Activated naive CD4-positive, alpha-beta T cell treated with anti-CD3 and anti-CD28 coated beads, Interleukin-2, amount 50 U/mL, for 72 hours (primary cell): ENCODE measurements around the gene GTF2IRD1. TPM values are rescaled to one million over a fixed set of nuclear protein-coding genes. Genes with fewer than 3 reads are reported as not detected.
"Not testable (repeated sequence)": the region's sequence is repeated elsewhere in the genome, so short reads cannot be mapped to it uniquely, and the experiment has no call there.

Experiments
- ATAC-seq, 2 donors: fragments of 150-1000 bp; cut with Tn5 transposase; 2 replicates each; pipeline ENCODE4 v1.10.0; 2021; ENCODE audit warnings: mild to moderate bottlenecking in 2 of 2, moderate library complexity in 2 of 2
- DNase-seq, 2 donors: peaks; one replicate each; pipeline ENCODE4 v3.0.0; 2021 to 2022; ENCODE audit warnings: low spot score in 2 of 2
- H3K27ac Mint-ChIP-seq, 2 donors: one replicate each; pipeline ENCODE4 v1.8.0; 2022; ENCODE audit warnings: mild to moderate bottlenecking in 2 of 2, mixed read lengths in 2 of 2
- H3K36me3 Mint-ChIP-seq, 2 donors: one replicate each; pipeline ENCODE4 v1.8.0; 2022; ENCODE audit warnings: mixed read lengths in 2 of 2
- H3K9me3 Mint-ChIP-seq, 2 donors: one replicate each; pipeline ENCODE4 v1.8.0; 2022; ENCODE audit warnings: mixed read lengths in 2 of 2
- total RNA-seq, 2 donors: library from RNA; stranded (reverse); gene quantifications; one replicate each; pipeline ENCODE4 v1.2.3, GENCODE V29; 2022

Gene GTF2IRD1
- total RNA-seq, 2 donors from 2014 or later = 1.7 to 6.4 TPM

- ATAC-seq (no peak), DNase-seq (no peak)
- no peak overlapping the region for H3K27ac Mint-ChIP-seq
- H3K9me3 Mint-ChIP-seq = peaks cover 0 to 4% of the 10 kb centered on the region in 2 donors
- peaks cover 4 to 9% of the 10 kb centered on the region in 2 donors for H3K36me3 Mint-ChIP-seq
Observed at GRCh38 chr7:74494076-74494548, 40.4 kb downstream of the GTF2IRD1 start.

- Mint-ChIP-seq H3K36me3 (peaks cover 4 to 9% of the 10 kb centered on the region in 2 donors), H3K9me3 (peaks cover 0 to 4% of the 10 kb centered on the region in 2 donors), H3K27ac (no peak overlapping the region)
- ATAC-seq = no peak
- DNase-seq = no peak
Observed at GRCh38 chr7:74495112-74496086, 41.7 kb downstream of the GTF2IRD1 start.

- Mint-ChIP-seq H3K9me3 (peaks cover 0 to 4% of the 10 kb centered on the region in 2 donors), H3K27ac (peak overlapping the region in 1 of 2 donors; percentile 9), H3K36me3 (peaks cover 4 to 9% of the 10 kb centered on the region in 2 donors)
- DNase-seq (no peak), ATAC-seq (no peak)
Observed at GRCh38 chr7:74496272-74496671, 42.6 kb downstream of the GTF2IRD1 start.

- H3K27ac Mint-ChIP-seq, H3K36me3 Mint-ChIP-seq, ATAC-seq, H3K9me3 Mint-ChIP-seq, DNase-seq: not testable (repeated sequence)
Observed at GRCh38 chr7:74496773-74497172, 43.1 kb downstream of the GTF2IRD1 start.

- ATAC-seq = no peak
- no peaks in the 10 kb centered on the region for H3K9me3 Mint-ChIP-seq
- DNase-seq = no peak
- H3K36me3 Mint-ChIP-seq = no peaks in the 10 kb centered on the region
- no peak overlapping the region for H3K27ac Mint-ChIP-seq
Observed at GRCh38 chr7:74498354-74498753, 44.6 kb downstream of the GTF2IRD1 start.

- H3K27ac Mint-ChIP-seq = no peak overlapping the region
- H3K36me3 Mint-ChIP-seq = no peaks in the 10 kb centered on the region
- no peak for ATAC-seq
- no peak for DNase-seq
- no peaks in the 10 kb centered on the region for H3K9me3 Mint-ChIP-seq
Observed at GRCh38 chr7:74498996-74499834, 45.5 kb downstream of the GTF2IRD1 start.

GRCh38 chr7:74499835-74500388, 46.2 kb downstream of the GTF2IRD1 start:
- Mint-ChIP-seq H3K9me3 (no peaks in the 10 kb centered on the region), H3K36me3 (no peaks in the 10 kb centered on the region), H3K27ac (no peak overlapping the region)
- ATAC-seq = no peak
- DNase-seq = no peak

- no peaks in the 10 kb centered on the region for H3K36me3 Mint-ChIP-seq
- ATAC-seq (no peak), DNase-seq (no peak)
- no peak overlapping the region for H3K27ac Mint-ChIP-seq
- no peaks in the 10 kb centered on the region for H3K9me3 Mint-ChIP-seq
Observed at GRCh38 chr7:74501298-74501697, 47.6 kb downstream of the GTF2IRD1 start.

- H3K36me3 Mint-ChIP-seq = no peaks in the 10 kb centered on the region
Observed at GRCh38 chr7:74502216-74502891, 48.6 kb downstream of the GTF2IRD1 start.

GRCh38 chr7:74503061-74503460, 49.4 kb downstream of the GTF2IRD1 start:
- Mint-ChIP-seq H3K27ac (no peak overlapping the region), H3K36me3 (no peaks in the 10 kb centered on the region)

More at GRCh38 chr7:74502216-74502891, 48.6 kb downstream of the GTF2IRD1 start:
- Mint-ChIP-seq H3K9me3 (no peaks in the 10 kb centered on the region), H3K27ac (no peak overlapping the region)
- DNase-seq (no peak), ATAC-seq (no peak)

GRCh38 chr7:74503943-74504342, 50.2 kb downstream of the GTF2IRD1 start:
- no peaks in the 10 kb centered on the region for H3K9me3 Mint-ChIP-seq
- DNase-seq (no peak), ATAC-seq (no peak)
- H3K27ac Mint-ChIP-seq = no peak overlapping the region
- H3K36me3 Mint-ChIP-seq = no peaks in the 10 kb centered on the region

More at GRCh38 chr7:74503061-74503460, 49.4 kb downstream of the GTF2IRD1 start:
- ATAC-seq = no peak
- DNase-seq = no peak
- no peaks in the 10 kb centered on the region for H3K9me3 Mint-ChIP-seq

- no peaks in the 10 kb centered on the region for H3K9me3 Mint-ChIP-seq
- H3K36me3 Mint-ChIP-seq = no peaks in the 10 kb centered on the region
- H3K27ac Mint-ChIP-seq = no peak overlapping the region
- ATAC-seq = no peak
- DNase-seq = no peak
Observed at GRCh38 chr7:74505471-74506324, 52.0 kb downstream of the GTF2IRD1 start.

GRCh38 chr7:74506325-74506724, 52.6 kb downstream of the GTF2IRD1 start:
- Mint-ChIP-seq H3K27ac (no peak overlapping the region), H3K36me3 (no peaks in the 10 kb centered on the region), H3K9me3 (no peaks in the 10 kb centered on the region)
- DNase-seq (no peak), ATAC-seq (no peak)

- no peak for ATAC-seq
- Mint-ChIP-seq H3K27ac (no peak overlapping the region), H3K9me3 (no peaks in the 10 kb centered on the region), H3K36me3 (no peaks in the 10 kb centered on the region)
- DNase-seq = no peak
Observed at GRCh38 chr7:74507538-74508319, 54.0 kb downstream of the GTF2IRD1 start.

- H3K36me3 Mint-ChIP-seq, DNase-seq, ATAC-seq, H3K9me3 Mint-ChIP-seq, H3K27ac Mint-ChIP-seq: not testable (repeated sequence)
Observed at GRCh38 chr7:74509453-74509852, 55.7 kb downstream of the GTF2IRD1 start.
